ENCODE results near the gene PGGT1B. TPM values are rescaled to one million over a fixed set of nuclear protein-coding genes. Genes with fewer than 3 reads are reported as not detected.
"Not testable (repeated sequence)": the region's sequence is repeated elsewhere in the genome, so short reads cannot be mapped to it uniquely, and the experiment has no call there.

PGGT1B gene
- total RNA-seq, 1 experiment from 2014 or later, result 31.1 TPM

GRCh38 chr5:115257981-115258380, 4.7 kb downstream of the PGGT1B start:
- TF ChIP-seq EZH2 (IDR thresholded peaks at IDR 0.05; ENCODE audit: low read depth), result no peak
- TF ChIP-seq, protein P1, sequence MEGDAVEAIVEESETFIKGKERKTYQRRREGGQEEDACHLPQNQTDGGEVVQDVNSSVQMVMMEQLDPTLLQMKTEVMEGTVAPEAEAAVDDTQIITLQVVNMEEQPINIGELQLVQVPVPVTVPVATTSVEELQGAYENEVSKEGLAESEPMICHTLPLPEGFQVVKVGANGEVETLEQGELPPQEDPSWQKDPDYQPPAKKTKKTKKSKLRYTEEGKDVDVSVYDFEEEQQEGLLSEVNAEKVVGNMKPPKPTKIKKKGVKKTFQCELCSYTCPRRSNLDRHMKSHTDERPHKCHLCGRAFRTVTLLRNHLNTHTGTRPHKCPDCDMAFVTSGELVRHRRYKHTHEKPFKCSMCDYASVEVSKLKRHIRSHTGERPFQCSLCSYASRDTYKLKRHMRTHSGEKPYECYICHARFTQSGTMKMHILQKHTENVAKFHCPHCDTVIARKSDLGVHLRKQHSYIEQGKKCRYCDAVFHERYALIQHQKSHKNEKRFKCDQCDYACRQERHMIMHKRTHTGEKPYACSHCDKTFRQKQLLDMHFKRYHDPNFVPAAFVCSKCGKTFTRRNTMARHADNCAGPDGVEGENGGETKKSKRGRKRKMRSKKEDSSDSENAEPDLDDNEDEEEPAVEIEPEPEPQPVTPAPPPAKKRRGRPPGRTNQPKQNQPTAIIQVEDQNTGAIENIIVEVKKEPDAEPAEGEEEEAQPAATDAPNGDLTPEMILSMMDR (conservative IDR thresholded peaks at IDR 0.05), result no peak
- Histone ChIP-seq H3F3A (ENCODE audit: insufficient read depth, low read depth) (no peaks in the 10 kb centered on the region), H4K20me1 (ENCODE audit: insufficient read depth) (peaks cover 13% of the 10 kb centered on the region), H3K27me3 (ENCODE audit: insufficient read depth, low read depth) (no peaks in the 10 kb centered on the region), H3K9me3 (ENCODE audit: insufficient read depth, low read depth) (peaks cover 1% of the 10 kb centered on the region; the same call in 1 of the 2 replicates), H2AFZ (no peak overlapping the region), H3K27ac (no peak overlapping the region), H3K36me3 (ENCODE audit: low read depth) (no peaks in the 10 kb centered on the region), H3K4me1 (replicated peaks; ENCODE audit: insufficient read depth) (peaks cover 15% of the 10 kb centered on the region), H3K4me3 (no peak overlapping the region), H3K4me2 (no peak overlapping the region), H3K79me2 (ENCODE audit: low read depth) (peaks cover 85% of the 10 kb centered on the region), H3K9me2 (ENCODE audit: insufficient read depth) (no peaks in the 10 kb centered on the region)
- BruUV-seq (replicated peaks), result no TSS peak
- POLR2A ChIA-PET (ENCODE audit: unreplicated experiment), result interaction anchor here (0.6 kb wide), 1 partner anchor 38 kb away, joined by 3 read pairs; the partner anchor contains the start of gene CCDC112
- no peak for DNase-seq
- intact Hi-C loops (cut with micrococcal nuclease; ENCODE audit: unreplicated experiment), result no loop called here
- CTCF ChIA-PET, result no interaction called here

DNA sequence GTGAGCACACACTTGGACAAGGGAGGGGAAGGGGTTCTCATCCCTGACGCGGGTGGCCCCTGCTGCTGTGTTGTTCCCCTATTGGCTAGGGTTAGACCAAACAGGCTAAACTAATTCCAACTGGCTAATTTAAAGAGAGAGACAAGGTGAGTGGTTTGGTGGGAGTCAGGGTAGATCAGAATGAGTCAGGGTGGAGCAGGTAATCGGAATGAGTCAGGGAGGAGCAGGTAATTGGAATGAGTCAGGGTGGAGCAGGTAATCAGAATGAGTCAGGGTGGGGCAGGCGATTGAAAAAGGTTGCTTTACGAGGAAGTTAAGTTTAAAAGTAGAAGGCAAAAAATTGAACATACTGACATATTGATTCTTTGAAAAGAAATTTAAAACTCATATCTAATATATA, 13.3 kb downstream of the PGGT1B start:
- H3K9me2 ChIP-seq (ENCODE audit: insufficient read depth); H3K4me2 ChIP-seq; BruUV-seq (replicated peaks); H3K4me1 ChIP-seq (replicated peaks; ENCODE audit: insufficient read depth); DNase-seq; H3K4me3 ChIP-seq; CTCF ChIA-PET; H2AFZ ChIP-seq; intact Hi-C loops (cut with micrococcal nuclease; ENCODE audit: unreplicated experiment); POLR2A ChIA-PET (ENCODE audit: unreplicated experiment); H3K27ac ChIP-seq; H3K27me3 ChIP-seq (ENCODE audit: insufficient read depth, low read depth); H3F3A ChIP-seq (ENCODE audit: insufficient read depth, low read depth): not testable (repeated sequence)
- Histone ChIP-seq H3K79me2 (ENCODE audit: low read depth) (peaks cover 32% of the 10 kb centered on the region), H3K36me3 (ENCODE audit: low read depth) (peaks cover 12% of the 10 kb centered on the region; the same call in 1 of the 2 replicates), H3K9me3 (ENCODE audit: insufficient read depth, low read depth) (peaks cover 20% of the 10 kb centered on the region), H4K20me1 (ENCODE audit: insufficient read depth) (peaks cover 15% of the 10 kb centered on the region)

DNA sequence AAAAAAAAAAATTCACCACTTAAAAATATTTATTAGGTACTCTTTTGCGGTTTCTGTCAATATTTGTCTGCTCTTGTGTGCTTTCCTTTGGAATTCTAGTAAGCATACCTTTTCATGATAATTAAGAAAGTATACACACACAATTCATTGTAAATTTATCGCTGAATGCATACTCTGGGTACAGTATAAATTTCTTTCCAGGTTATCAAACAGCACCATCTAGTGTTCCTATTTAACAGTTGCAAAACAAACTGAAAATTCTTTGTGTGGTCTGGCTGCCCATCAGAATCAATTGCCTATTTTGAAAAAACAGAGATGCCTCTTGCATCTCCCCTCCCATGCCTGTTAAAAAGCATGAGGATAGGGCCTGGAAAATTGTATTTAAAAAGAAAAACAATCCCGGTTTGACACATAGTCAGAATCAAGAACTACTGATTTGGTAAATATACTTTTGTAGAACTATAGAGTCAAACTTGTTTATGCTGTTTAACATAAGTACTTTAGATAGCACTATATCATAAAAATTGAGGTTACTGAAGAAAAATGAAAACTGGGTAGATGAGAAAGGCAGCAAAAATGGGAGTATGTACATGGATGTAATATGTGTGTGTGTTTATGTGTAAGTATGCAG, 16.2 kb downstream of the PGGT1B start:
- no peak for TF ChIP-seq EZH2 (IDR thresholded peaks at IDR 0.05; ENCODE audit: low read depth)
- TF ChIP-seq, protein P1 (conservative IDR thresholded peaks at IDR 0.05), result peak; percentile 83
- Histone ChIP-seq H3F3A (ENCODE audit: insufficient read depth, low read depth) (peaks cover 6% of the 10 kb centered on the region; the same call in 1 of the 2 replicates), H3K27ac (no peak overlapping the region), H3K79me2 (ENCODE audit: low read depth) (peaks cover 11% of the 10 kb centered on the region; the same call in 1 of the 2 replicates), H3K9me3 (ENCODE audit: insufficient read depth, low read depth) (peaks cover 12% of the 10 kb centered on the region), H3K36me3 (ENCODE audit: low read depth) (peaks cover 12% of the 10 kb centered on the region; the same call in 1 of the 2 replicates), H4K20me1 (ENCODE audit: insufficient read depth) (peaks cover 15% of the 10 kb centered on the region), H2AFZ (no peak overlapping the region), H3K4me2 (no peak overlapping the region), H3K27me3 (ENCODE audit: insufficient read depth, low read depth) (no peaks in the 10 kb centered on the region), H3K4me3 (no peak overlapping the region), H3K4me1 (replicated peaks; ENCODE audit: insufficient read depth) (no peaks in the 10 kb centered on the region), H3K9me2 (ENCODE audit: insufficient read depth) (no peaks in the 10 kb centered on the region)
- CTCF ChIA-PET, result no interaction called here
- intact Hi-C loops (cut with micrococcal nuclease; ENCODE audit: unreplicated experiment), result loop anchor here (1.0 kb wide), 1 partner anchor 148 kb away; no protein-coding TSS in a partner anchor
- no TSS peak for BruUV-seq (replicated peaks)
- DNase-seq, result no peak
- POLR2A ChIA-PET (ENCODE audit: unreplicated experiment), result interaction anchor here (0.6 kb wide), 1 partner anchor 1726 kb away, joined by 4 read pairs; no protein-coding TSS in a partner anchor
